ENCODE measurements around the gene RARS2. TPM values are rescaled to one million over a fixed set of nuclear protein-coding genes. Genes with fewer than 3 reads are reported as not detected.
A peak's percentile ranks its signal among the peaks of the same experiment; 100 is the strongest.

Gene RARS2, protein sequence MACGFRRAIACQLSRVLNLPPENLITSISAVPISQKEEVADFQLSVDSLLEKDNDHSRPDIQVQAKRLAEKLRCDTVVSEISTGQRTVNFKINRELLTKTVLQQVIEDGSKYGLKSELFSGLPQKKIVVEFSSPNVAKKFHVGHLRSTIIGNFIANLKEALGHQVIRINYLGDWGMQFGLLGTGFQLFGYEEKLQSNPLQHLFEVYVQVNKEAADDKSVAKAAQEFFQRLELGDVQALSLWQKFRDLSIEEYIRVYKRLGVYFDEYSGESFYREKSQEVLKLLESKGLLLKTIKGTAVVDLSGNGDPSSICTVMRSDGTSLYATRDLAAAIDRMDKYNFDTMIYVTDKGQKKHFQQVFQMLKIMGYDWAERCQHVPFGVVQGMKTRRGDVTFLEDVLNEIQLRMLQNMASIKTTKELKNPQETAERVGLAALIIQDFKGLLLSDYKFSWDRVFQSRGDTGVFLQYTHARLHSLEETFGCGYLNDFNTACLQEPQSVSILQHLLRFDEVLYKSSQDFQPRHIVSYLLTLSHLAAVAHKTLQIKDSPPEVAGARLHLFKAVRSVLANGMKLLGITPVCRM
- total RNA-seq, result 51.9 to 53.3 TPM (median 52.6 TPM) in 3 replicates

DNA sequence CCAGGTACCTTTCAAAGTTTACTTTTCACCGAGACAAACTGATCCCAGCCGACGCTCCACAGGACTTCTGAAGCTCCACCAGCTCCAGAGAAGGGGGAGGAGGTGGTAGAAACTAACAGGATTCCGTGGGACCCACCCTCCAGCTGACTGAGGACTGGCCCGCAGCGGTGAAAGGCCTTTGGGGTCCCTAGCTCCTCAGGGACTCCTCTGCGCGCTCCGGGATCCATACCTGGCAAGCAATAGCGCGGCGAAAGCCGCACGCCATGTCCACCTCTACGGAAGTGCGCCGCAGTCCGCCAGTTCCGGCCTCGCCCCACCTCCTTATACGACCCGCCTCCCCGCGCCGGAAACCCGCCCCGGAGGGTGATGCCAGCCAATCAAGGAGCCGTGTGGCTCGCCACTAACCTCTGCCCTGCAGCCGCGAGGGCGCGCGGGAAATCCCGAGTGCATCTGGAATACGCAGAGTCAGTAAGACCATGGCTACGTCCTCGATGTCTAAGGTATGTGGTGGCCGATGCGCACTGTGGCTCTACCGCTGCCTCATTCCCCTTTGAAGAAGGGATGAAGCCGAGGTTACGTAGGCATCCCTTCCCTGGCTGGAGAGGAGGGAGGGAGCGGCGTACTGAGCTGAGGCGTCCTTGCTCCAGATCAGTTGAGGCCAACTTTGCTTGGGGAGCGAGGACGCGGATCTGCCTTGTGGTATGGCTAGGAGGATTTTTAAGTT is at the start of gene RARS2, which contains the start of gene ORC3:
Gene RARS2, minus strand, starts transcription at position 295 of the 724 bp plus-strand sequence. Its CDS starts 30 bp downstream, at position 265.
Gene ORC3, plus strand, starts transcription at position 443 of the 724 bp plus-strand sequence. Its CDS starts 34 bp downstream, at position 477.
- Mint-ChIP-seq H3K27ac (peak within 1 kb of the TSS; percentile 87), H3K4me1 (peaks cover 39% of the 10 kb centered on the region), H3K36me3 (peaks cover 4% of the 10 kb centered on the region), H3K4me3 (peak within 1 kb of the TSS; percentile 79), H3K9me3 (no peaks in the 10 kb centered on the region), H3K27me3 (ENCODE audit: low read depth) (no peaks in the 10 kb centered on the region)
- TF ChIP-seq, protein P1, sequence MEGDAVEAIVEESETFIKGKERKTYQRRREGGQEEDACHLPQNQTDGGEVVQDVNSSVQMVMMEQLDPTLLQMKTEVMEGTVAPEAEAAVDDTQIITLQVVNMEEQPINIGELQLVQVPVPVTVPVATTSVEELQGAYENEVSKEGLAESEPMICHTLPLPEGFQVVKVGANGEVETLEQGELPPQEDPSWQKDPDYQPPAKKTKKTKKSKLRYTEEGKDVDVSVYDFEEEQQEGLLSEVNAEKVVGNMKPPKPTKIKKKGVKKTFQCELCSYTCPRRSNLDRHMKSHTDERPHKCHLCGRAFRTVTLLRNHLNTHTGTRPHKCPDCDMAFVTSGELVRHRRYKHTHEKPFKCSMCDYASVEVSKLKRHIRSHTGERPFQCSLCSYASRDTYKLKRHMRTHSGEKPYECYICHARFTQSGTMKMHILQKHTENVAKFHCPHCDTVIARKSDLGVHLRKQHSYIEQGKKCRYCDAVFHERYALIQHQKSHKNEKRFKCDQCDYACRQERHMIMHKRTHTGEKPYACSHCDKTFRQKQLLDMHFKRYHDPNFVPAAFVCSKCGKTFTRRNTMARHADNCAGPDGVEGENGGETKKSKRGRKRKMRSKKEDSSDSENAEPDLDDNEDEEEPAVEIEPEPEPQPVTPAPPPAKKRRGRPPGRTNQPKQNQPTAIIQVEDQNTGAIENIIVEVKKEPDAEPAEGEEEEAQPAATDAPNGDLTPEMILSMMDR (IDR thresholded peaks at IDR 0.05; ENCODE audit: unreplicated experiment), result no peak
- peak; percentile 82 to 94 for DNase-seq (ENCODE audit: low spot score in 2 of 2, unreplicated experiment in 2 of 2)

DNA sequence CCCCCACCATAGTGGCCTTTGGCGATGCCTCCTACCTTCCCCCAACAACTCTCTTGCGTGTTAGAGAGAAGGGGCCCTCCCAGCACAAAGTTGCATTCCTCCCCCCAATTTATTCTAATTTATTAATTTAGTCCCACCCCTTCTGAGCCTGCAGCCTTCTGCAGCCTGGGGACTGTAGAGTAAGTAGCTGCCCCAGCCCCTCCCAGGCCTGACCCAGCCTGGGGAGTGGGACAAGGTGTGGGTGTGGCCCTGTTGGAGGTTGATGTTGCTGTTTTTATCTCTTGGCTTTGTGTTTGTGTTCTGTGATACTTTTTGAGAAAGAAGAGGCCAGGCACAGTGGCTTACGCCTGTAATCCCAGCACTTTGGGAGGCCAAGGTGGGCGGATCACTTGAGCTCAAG is 49.6 kb upstream of the RARS2 start:
- H3K36me3 Mint-ChIP-seq, result peaks cover 27% of the 10 kb centered on the region
- H3K9me3 Mint-ChIP-seq, result no peaks in the 10 kb centered on the region
- no peaks in the 10 kb centered on the region for H3K27me3 Mint-ChIP-seq (ENCODE audit: low read depth)
- TF ChIP-seq, protein P1 (IDR thresholded peaks at IDR 0.05; ENCODE audit: unreplicated experiment), result no peak
- DNase-seq (ENCODE audit: low spot score in 2 of 2, unreplicated experiment in 2 of 2), result no peak
- no peak overlapping the region for H3K27ac Mint-ChIP-seq
- no peak overlapping the region for H3K4me3 Mint-ChIP-seq
- H3K4me1 Mint-ChIP-seq, result peaks cover 5% of the 10 kb centered on the region

DNA sequence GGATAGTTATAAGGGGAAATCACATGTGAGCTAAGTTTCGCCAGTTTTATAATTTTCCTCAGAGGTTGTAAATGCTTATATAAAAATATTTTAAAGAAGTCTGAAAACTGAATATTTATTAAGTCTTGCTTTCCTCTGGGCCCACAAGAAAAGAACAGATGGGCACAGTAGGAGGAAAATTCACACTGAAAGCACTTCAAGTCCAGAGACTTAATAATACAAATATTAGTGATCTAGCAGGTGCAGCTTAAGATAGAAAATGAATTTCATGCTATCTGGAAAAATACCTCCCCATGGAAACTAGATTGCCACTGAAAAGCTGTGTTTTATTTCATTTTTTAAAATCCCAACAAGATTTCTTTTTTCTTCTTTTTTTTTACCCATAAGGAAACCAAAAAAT is 47.3 kb upstream of the RARS2 start:
- no peak overlapping the region for H3K27ac Mint-ChIP-seq
- peaks cover 24% of the 10 kb centered on the region for H3K36me3 Mint-ChIP-seq
- H3K9me3 Mint-ChIP-seq, result no peaks in the 10 kb centered on the region
- TF ChIP-seq, protein P1 (IDR thresholded peaks at IDR 0.05; ENCODE audit: unreplicated experiment), result no peak
- no peak for DNase-seq (ENCODE audit: low spot score in 2 of 2, unreplicated experiment in 2 of 2)
- no peak overlapping the region for H3K4me3 Mint-ChIP-seq
- H3K27me3 Mint-ChIP-seq (ENCODE audit: low read depth), result no peaks in the 10 kb centered on the region
- H3K4me1 Mint-ChIP-seq, result peaks cover 5% of the 10 kb centered on the region

DNA sequence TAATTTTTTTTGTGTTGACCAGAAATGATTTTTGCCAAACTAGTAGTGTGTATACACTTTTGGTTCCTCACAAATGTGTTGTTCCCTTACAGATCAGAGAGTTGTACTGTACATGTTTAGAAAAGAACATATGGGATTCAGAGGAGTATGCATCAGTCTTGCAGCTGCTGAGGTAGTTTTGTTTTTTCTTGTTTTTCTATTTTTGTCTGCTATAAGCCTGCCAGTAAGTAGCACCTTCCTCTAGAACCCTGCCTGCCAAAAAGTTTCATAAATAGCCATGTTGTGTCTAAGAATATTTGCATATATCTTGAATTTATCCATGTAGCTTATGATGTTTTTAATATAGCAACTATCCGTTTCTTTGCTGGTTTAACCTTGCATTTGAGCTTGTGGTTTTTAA is 46.5 kb upstream of the RARS2 start:
- TF ChIP-seq, protein P1 (IDR thresholded peaks at IDR 0.05; ENCODE audit: unreplicated experiment), result no peak

DNA sequence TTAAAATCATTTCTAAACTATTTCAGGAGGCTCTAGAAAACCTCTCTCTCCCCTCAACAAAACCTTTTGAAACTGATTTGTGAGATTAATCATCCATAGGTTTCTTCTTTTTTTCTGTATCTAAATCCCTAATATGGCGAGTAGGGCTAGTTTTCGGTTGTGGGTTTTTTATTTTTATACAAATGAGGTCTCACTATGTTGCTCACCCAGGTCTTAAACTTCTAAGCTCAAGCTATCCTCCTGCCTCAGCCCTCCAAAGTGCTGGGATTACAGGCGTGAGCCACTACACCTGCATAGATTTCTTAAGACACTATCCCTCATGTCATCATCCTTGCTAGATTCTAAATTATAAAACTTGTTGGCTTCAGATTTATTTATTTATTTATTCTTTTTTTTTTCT is 44.1 kb upstream of the RARS2 start:
- DNase-seq (ENCODE audit: low spot score in 2 of 2, unreplicated experiment in 2 of 2), result no peak
- TF ChIP-seq, protein P1 (IDR thresholded peaks at IDR 0.05; ENCODE audit: unreplicated experiment), result no peak
- Mint-ChIP-seq H3K4me1 (no peaks in the 10 kb centered on the region), H3K27ac (no peak overlapping the region), H3K27me3 (ENCODE audit: low read depth) (no peaks in the 10 kb centered on the region), H3K4me3 (no peak overlapping the region), H3K9me3 (no peaks in the 10 kb centered on the region), H3K36me3 (peaks cover 19% of the 10 kb centered on the region)

More for the DNA sequence above, 46.5 kb upstream of the RARS2 start:
- Mint-ChIP-seq H3K9me3 (no peaks in the 10 kb centered on the region), H3K36me3 (peaks cover 21% of the 10 kb centered on the region), H3K4me3 (no peak overlapping the region), H3K27me3 (ENCODE audit: low read depth) (no peaks in the 10 kb centered on the region), H3K27ac (no peak overlapping the region), H3K4me1 (peaks cover 4% of the 10 kb centered on the region)
- no peak for DNase-seq (ENCODE audit: low spot score in 2 of 2, unreplicated experiment in 2 of 2)

Measured in mesothelial cell of epicardium (in vitro differentiated cells).